HG03439 (cell line): ENCODE results near the gene OSBPL6.
A peak's percentile ranks its signal among the peaks of the same experiment; 100 is the strongest.

Source experiments
- ATAC-seq: cut with Tn5 transposase; IDR thresholded peaks from one replicate; pipeline ENCODE4 v1.9.1; 2021; ENCODE audit warnings: mild to moderate bottlenecking, moderate library complexity; ENCODE audit not compliant: unreplicated experiment

OSBPL6 gene

GRCh38 chr2:178426388-178426787, 232.1 kb downstream of the OSBPL6 start:
- no peak for ATAC-seq

DNA sequence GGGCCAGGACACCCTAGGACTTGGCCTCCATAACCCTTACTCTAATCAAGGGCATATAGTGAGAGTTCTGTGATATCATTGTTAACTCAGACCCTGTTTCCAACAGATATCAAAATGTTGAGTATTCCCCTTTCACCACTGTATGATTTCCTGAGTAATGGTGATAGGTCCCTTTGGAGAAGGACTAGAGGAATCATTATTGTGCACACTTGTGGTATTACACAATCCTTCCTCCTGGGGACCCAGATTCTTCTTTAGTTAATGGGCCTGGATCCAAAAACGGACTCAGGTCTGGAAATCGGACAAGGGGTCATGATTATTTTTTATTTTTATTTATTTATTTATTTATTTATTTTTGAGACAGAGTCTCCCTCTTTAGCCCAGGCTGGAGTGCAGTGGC, 233.1 kb downstream of the OSBPL6 start:
- ATAC-seq: no peak

- ATAC-seq: no peak
Measured at GRCh38 chr2:178428396-178428806, 234.1 kb downstream of the OSBPL6 start.

GRCh38 chr2:178429336-178429735, 235.0 kb downstream of the OSBPL6 start:
- ATAC-seq: no peak

DNA sequence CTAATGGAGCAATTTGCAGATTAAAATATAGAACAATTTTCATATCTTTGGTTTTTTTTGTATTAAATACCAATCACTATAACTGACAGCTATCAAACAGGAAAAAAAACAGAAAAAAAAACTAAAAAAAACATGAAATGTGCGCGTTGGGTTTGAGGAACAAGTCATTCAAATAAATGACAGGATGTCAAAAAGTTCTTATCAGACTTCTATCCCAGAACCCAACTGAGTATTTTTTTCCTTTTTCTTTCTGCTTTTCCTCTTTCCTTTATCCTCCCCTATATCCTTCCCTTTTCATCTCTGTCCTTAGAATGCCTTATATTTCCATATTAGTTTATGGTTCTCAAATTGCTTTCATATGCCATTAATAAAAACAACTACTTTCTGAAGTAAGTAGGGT, 242.3 kb downstream of the OSBPL6 start:
- ATAC-seq: no peak

GRCh38 chr2:178441426-178441825, 247.1 kb downstream of the OSBPL6 start:
- no peak for ATAC-seq

DNA sequence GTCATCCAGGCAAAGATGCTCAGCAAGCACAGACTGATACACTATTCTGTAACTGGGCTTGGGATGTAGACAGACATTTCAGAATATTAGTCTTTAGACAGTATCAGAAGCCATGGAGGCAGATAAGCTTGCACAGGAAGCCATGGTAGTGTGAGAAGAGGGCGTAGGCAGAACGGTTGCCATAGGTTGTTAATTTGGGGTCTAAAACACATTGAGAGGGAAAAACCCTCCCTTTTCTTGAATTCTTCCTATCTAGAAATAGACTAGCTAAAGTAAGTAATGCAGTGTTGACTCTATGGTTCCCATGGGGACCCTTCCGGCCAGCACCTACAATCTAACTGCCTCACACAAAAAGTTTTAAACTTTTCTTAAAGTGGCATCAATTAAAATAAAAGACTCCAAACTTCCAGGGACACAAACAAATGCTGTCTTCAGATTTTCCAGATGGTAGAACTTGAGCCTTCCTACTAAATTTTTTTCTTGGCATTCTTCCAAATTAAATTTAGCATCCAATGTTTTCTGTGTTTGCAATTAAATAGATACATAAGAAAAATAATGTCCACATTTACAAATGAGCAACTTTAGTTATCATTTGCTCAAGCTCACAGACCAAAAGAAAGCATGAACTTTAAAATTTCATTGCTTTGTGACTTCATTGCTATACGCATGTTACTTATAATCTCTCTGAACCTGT, 254.8 kb downstream of the OSBPL6 start:
- no peak for ATAC-seq

- peak; percentile 17 for ATAC-seq
Measured at GRCh38 chr2:178449700-178450523, 255.6 kb downstream of the OSBPL6 start.

GRCh38 chr2:178450524-178450773, 256.1 kb downstream of the OSBPL6 start:
- ATAC-seq: peak; percentile 52

DNA sequence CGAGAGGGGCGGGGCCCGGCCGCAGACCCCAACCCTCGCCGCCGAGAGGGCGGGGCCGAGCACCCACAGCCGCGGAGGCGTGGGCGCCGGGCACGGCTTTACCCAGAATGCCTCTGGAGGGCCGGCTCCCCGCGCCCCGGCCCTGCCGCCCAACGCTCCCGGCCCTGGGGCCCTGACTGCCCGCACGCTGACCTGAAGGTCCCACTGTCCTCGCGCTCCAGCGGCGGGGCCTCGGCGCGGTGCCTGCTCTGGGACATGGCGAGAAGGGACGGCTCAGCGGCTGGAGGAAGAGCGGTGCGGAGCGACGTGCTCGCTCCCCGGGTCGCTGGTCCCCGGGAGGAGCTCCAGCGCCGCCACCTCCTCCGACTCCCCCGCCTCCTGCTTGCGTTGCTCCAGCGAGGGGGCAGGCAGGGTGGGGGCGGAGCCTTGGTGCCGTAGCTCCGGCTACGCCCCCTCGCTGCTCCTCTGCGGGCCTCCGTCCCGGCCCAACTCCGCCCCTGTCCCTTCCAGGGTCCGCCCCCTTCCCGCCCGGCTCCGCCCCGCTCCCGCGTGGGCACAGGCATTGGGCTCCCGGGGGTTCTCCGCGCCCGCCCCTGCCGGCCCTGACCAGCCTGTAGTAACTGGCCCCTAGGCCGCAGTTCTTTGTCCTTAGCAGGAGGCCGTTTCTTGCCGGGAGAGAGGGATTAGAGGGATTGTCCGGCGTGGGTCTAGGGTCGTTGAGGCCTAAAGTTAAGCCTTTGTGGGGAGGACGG, 256.6 kb downstream of the OSBPL6 start, which contains the start of the genes PJVK and PRKRA:
Gene PJVK, plus strand, starts transcription at position 605 of the 752 bp plus-strand sequence. CDS start 2,032 bp downstream, outside the sequence.
Gene PRKRA, minus strand, starts transcription at position 402 of the 752 bp plus-strand sequence. Its CDS starts 145 bp downstream, at position 257.
- ATAC-seq: peak; percentile 84

DNA sequence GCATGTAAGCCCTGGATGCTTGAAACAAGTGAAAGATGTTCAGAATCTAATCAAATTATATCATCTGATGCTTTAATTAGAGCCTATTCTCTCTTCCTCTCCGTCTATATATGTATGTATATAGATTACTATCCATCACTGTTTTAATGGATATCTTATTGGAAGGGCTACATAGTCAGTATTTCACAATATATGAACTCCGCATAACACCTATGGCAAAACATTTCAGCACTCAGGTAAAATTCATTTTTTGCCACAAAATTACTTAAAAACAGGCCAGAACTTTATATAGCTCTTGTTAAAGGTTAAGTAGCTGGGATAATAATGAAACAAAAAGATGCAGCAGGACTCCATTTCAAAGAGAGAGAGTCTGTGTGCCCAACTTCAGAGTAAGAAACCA, 258.0 kb downstream of the OSBPL6 start:
- ATAC-seq: no peak
